H1 (cell line): ENCODE results near the gene TIMM22. TPM values are rescaled to one million over a fixed set of nuclear protein-coding genes. Genes with fewer than 3 reads are reported as not detected.

ENCODE experiments used
- CTCF ChIA-PET: fragments of 300-600 bp; sonication (Branson Sonifier 250); formaldehyde crosslinking; loops from one replicate; lab custom pipeline; 2021; ENCODE audit not compliant: partially characterized antibody; lab: Charles Lee
- POLR2A ChIA-PET: fragments of 300-600 bp; sonication (Branson Sonifier 250); formaldehyde crosslinking; loops from one replicate; lab custom pipeline; 2021; ENCODE audit warnings: inconsistent platforms; ENCODE audit not compliant: partially characterized antibody; lab: Charles Lee
- DNase-seq, 2 experiments: peaks; one replicate each; pipeline versions ENCODE4 v3.0.0 to v3.0.0-alpha.2; 2010 to 2022; ENCODE audit warnings: low spot score in 2 of 2, low read depth in 1 of 2, mixed read lengths in 1 of 2
- FAIRE-seq: peaks from 2 replicates; lab custom pipeline; 2011; peaks lifted over from hg19 to GRCh38; lab: Jason Lieb, UNC
- H2AFZ ChIP-seq: 2 replicates; pipeline ENCODE4 v1.8.1; 2012; ENCODE audit warnings: low read length, inconsistent platforms
- H2AK5ac ChIP-seq: 2 replicates; pipeline ENCODE4 v1.6.1; 2013; ENCODE audit warnings: low read depth, low read length
- H2BK120ac ChIP-seq: replicated peaks from 2 replicates; pipeline ENCODE3; 2013; ENCODE audit warnings: low read depth, low read length, inconsistent platforms
- H2BK12ac ChIP-seq: 2 replicates; pipeline ENCODE4 v1.6.1; 2013; ENCODE audit warnings: low read depth, low read length
- H2BK15ac ChIP-seq: 2 replicates; pipeline ENCODE4 v1.6.1; 2013; ENCODE audit warnings: low read length
- H2BK20ac ChIP-seq: 2 replicates; pipeline ENCODE4 v1.6.1; 2013; ENCODE audit warnings: low read length
- H2BK5ac ChIP-seq: 2 replicates; pipeline ENCODE4 v1.6.1; 2013; ENCODE audit warnings: low read depth, low read length
- H3K14ac ChIP-seq: 2 replicates; pipeline ENCODE4 v1.6.1; 2013; ENCODE audit warnings: inconsistent platforms; ENCODE audit not compliant: insufficient read length
- H3K18ac ChIP-seq: 2 replicates; pipeline ENCODE4 v1.6.1; 2013; ENCODE audit warnings: low read length; ENCODE audit errors: extremely low read depth
- H3K23ac ChIP-seq: 2 replicates; pipeline ENCODE4 v1.6.1; 2013; ENCODE audit warnings: inconsistent platforms; ENCODE audit not compliant: insufficient read length
- H3K23me2 ChIP-seq: 2 replicates; pipeline ENCODE4 v1.6.1; 2013; ENCODE audit warnings: low read depth, low read length
- H3K27ac ChIP-seq: 2 replicates; pipeline ENCODE4 v1.6.1; 2011; ENCODE audit warnings: low read depth, low read length, inconsistent platforms
- H3K27me3 ChIP-seq, 4 experiments: replicated peaks in 1 of 4; 1 replicate in 1 of 4; 2 replicates in 3 of 4; pipeline versions ENCODE4 v1.6.1 to v1.8.1; 2011 to 2013; ENCODE audit warnings: low read length in 3 of 4, mild to moderate bottlenecking in 3 of 4, inconsistent platforms in 2 of 4, mixed read lengths in 2 of 4, moderate library complexity in 1 of 4; ENCODE audit not compliant: control insufficient read depth in 3 of 4, insufficient read depth in 3 of 4; ENCODE audit errors: extremely low read depth in 1 of 4
- H3K36me3 ChIP-seq, 4 experiments: 2 replicates each; pipeline versions ENCODE4 v1.6.1 to v1.8.1; 2011 to 2013; ENCODE audit warnings: mild to moderate bottlenecking in 4 of 4, low read length in 3 of 4, moderate library complexity in 2 of 4, control low read depth in 1 of 4, inconsistent platforms in 1 of 4; ENCODE audit not compliant: insufficient read depth in 4 of 4, control insufficient read depth in 2 of 4
- H3K4ac ChIP-seq: replicated peaks from 2 replicates; pipeline ENCODE3; 2013; ENCODE audit warnings: low read length, low read depth, mixed read lengths, inconsistent platforms; ENCODE audit not compliant: insufficient read length
- H3K4me1 ChIP-seq, 4 experiments: replicated peaks in 1 of 4; 1 replicate in 1 of 4; 2 replicates in 3 of 4; pipeline versions ENCODE4 v1.6.1 to v1.8.1; 2011 to 2013; ENCODE audit warnings: low read length in 3 of 4, inconsistent platforms in 2 of 4, mixed read lengths in 1 of 4; ENCODE audit not compliant: insufficient read depth in 4 of 4, control insufficient read depth in 3 of 4
- H3K4me2 ChIP-seq, 2 experiments: 2 replicates each; pipeline versions ENCODE4 v1.6.1 to v1.8.1; 2011 to 2013; ENCODE audit warnings: low read depth in 2 of 2, low read length in 2 of 2, control low read depth in 1 of 2, inconsistent platforms in 1 of 2, mild to moderate bottlenecking in 1 of 2; ENCODE audit not compliant: insufficient read depth in 1 of 2
- H3K4me3 ChIP-seq, 4 experiments: fragments of 200-600, 300-600 bp in 1 of 4; sonication (generic), shearing (Covaris generic), sonication (Bioruptor Twin) in 1 of 4; 2 replicates each; pipeline versions ENCODE4 v1.5.1 to v1.8.1; 2011 to 2016; ENCODE audit warnings: low read length in 4 of 4, low read depth in 3 of 4, control low read depth in 2 of 4, inconsistent platforms in 2 of 4, mild to moderate bottlenecking in 2 of 4, mixed read lengths in 1 of 4, moderate library complexity in 1 of 4; ENCODE audit not compliant: insufficient read depth in 2 of 4; ENCODE audit errors: extremely low read depth in 1 of 4
- H3K56ac ChIP-seq: replicated peaks from 2 replicates; pipeline ENCODE3; 2013; ENCODE audit warnings: low read depth, mild to moderate bottlenecking, mixed read lengths, low read length, inconsistent platforms; ENCODE audit not compliant: insufficient read length
- H3K79me1 ChIP-seq: 2 replicates; pipeline ENCODE4 v1.6.1; 2013; ENCODE audit warnings: low read depth, low read length, control low read depth
- H3K79me2 ChIP-seq, 2 experiments: 2 replicates each; pipeline versions ENCODE4 v1.6.1 to v1.8.1; 2012 to 2013; ENCODE audit warnings: low read length in 2 of 2, mild to moderate bottlenecking in 2 of 2, inconsistent platforms in 1 of 2; ENCODE audit not compliant: insufficient read depth in 2 of 2, control insufficient read depth in 1 of 2
- H3K9ac ChIP-seq, 4 experiments: replicated peaks in 1 of 4; 1 replicate in 1 of 4; 2 replicates in 3 of 4; pipeline versions ENCODE4 v1.6.1 to v1.8.1; 2011 to 2013; ENCODE audit warnings: low read depth in 3 of 4, low read length in 3 of 4, control low read depth in 2 of 4, mild to moderate bottlenecking in 2 of 4, moderate library complexity in 2 of 4, inconsistent platforms in 1 of 4; ENCODE audit errors: extremely low read depth in 1 of 4
- H3K9me3 ChIP-seq, 2 experiments: 2 replicates each; pipeline versions ENCODE4 v1.6.1 to v1.8.1; 2012 to 2013; ENCODE audit warnings: mild to moderate bottlenecking in 2 of 2, moderate library complexity in 2 of 2, control low read depth in 1 of 2, inconsistent platforms in 1 of 2, low read depth in 1 of 2, low read length in 1 of 2, mixed read lengths in 1 of 2; ENCODE audit not compliant: insufficient read depth in 2 of 2
- H4K20me1 ChIP-seq, 2 experiments: replicated peaks in 1 of 2; 2 replicates each; pipeline versions ENCODE3 to v1.8.1; 2011 to 2013; ENCODE audit warnings: inconsistent platforms in 2 of 2, low read length in 2 of 2, mild to moderate bottlenecking in 1 of 2; ENCODE audit not compliant: insufficient read depth in 2 of 2, control insufficient read depth in 1 of 2
- H4K5ac ChIP-seq: 2 replicates; pipeline ENCODE4 v1.6.1; 2013; ENCODE audit warnings: low read length, low read depth, mixed read lengths, inconsistent platforms; ENCODE audit not compliant: insufficient read length
- H4K8ac ChIP-seq: 2 replicates; pipeline ENCODE4 v1.8.0; 2013; ENCODE audit warnings: mild to moderate bottlenecking, moderate library complexity, low read length, inconsistent platforms; ENCODE audit not compliant: insufficient read depth; ENCODE audit errors: extremely low read depth
- H4K91ac ChIP-seq: replicated peaks from 2 replicates; pipeline ENCODE3; 2013; ENCODE audit warnings: low read length, mixed read lengths, inconsistent platforms; ENCODE audit not compliant: insufficient read length
- ATF2 ChIP-seq: IDR thresholded peaks from 2 replicates; pipeline ENCODE4 v1.6.1; 2012; ENCODE audit warnings: low read length, inconsistent platforms
- BACH1 ChIP-seq: IDR thresholded peaks from 2 replicates; pipeline ENCODE4 v1.6.1; 2012; ENCODE audit warnings: low read length, improper control_type of control experiment
- CREB1 ChIP-seq: IDR thresholded peaks from 2 replicates; pipeline ENCODE4 v1.6.1; 2012; ENCODE audit warnings: inconsistent platforms
- EZH2 ChIP-seq: fragments of 200-600 bp; sonication (generic); IDR thresholded peaks from 2 replicates; pipeline ENCODE4 v1.7.1; 2012; ENCODE audit warnings: low read depth, mild to moderate bottlenecking, moderate library complexity, low read length, inconsistent platforms; ENCODE audit not compliant: severe bottlenecking
- FOSL1 ChIP-seq: IDR thresholded peaks from 2 replicates; pipeline ENCODE4 v1.6.1; 2011; ENCODE audit warnings: mild to moderate bottlenecking, low read depth, low read length, moderate library complexity; ENCODE audit not compliant: insufficient read depth
- GABPA ChIP-seq: IDR thresholded peaks from 2 replicates; pipeline ENCODE4 v1.6.1; 2011; ENCODE audit warnings: mild to moderate bottlenecking, low read length, moderate library complexity, borderline replicate concordance; ENCODE audit not compliant: insufficient read depth
- MAFK ChIP-seq: IDR thresholded peaks from 2 replicates; pipeline ENCODE4 v1.6.1; 2012; ENCODE audit warnings: low read depth, mild to moderate bottlenecking, improper control_type of control experiment, low read length
- POLR2AphosphoS5 ChIP-seq: IDR thresholded peaks from 2 replicates; pipeline ENCODE4 v1.6.1; 2011; ENCODE audit warnings: low read depth, low read length
- RAD21 ChIP-seq, 2 experiments: IDR thresholded peaks in 1 of 2; conservative IDR thresholded peaks in 1 of 2; 2 replicates each; pipeline ENCODE4 v1.6.1; 2011; ENCODE audit warnings: low read depth in 2 of 2, low read length in 2 of 2, improper control_type of control experiment in 1 of 2, inconsistent platforms in 1 of 2, mild to moderate bottlenecking in 1 of 2, moderate library complexity in 1 of 2
- RXRA ChIP-seq: IDR thresholded peaks from 2 replicates; pipeline ENCODE4 v1.6.1; 2011; ENCODE audit warnings: low read depth, mild to moderate bottlenecking, low read length, moderate library complexity; ENCODE audit not compliant: insufficient read depth
- SRF ChIP-seq: IDR thresholded peaks from 2 replicates; pipeline ENCODE4 v1.6.1; 2011; ENCODE audit warnings: mild to moderate bottlenecking, low read depth, low read length, moderate library complexity
- YY1 ChIP-seq: IDR thresholded peaks from 2 replicates; pipeline ENCODE4 v1.6.1; 2011; ENCODE audit warnings: low read depth, mild to moderate bottlenecking, low read length
- WGBS, 2 experiments: shearing (Covaris generic) in 1 of 2; methylation state at CpG; one replicate each; pipeline versions ENCODE4 v1.1.6 to v1.1.7; 2013 to 2015; ENCODE audit warnings: low lambda C conversion rate in 2 of 2, mixed read lengths in 2 of 2, inconsistent platforms in 1 of 2, low coverage in 1 of 2, missing lambda C conversion rate in 1 of 2; ENCODE audit not compliant: insufficient replicate concordance in 2 of 2, insufficient coverage in 1 of 2, insufficient read length in 1 of 2; ENCODE audit errors: extremely low coverage in 1 of 2, missing lambda C conversion rate in 1 of 2; 5-methylcytosine and 5-hydroxymethylcytosine counted together
- polyA plus RNA-seq, 7 experiments: library from polyadenylated mRNA; depleted of rRNA in 3 of 7; stranded (reverse) in 5 of 7; unstranded in 2 of 7; fragments of >200 nt in 5 of 7; fragments of 200-250 nt in 2 of 7; gene quantifications; 1 replicate in 5 of 7; 2 replicates in 1 of 7; 4 replicates in 1 of 7; pipeline versions ENCODE4 v1.2.1 to v1.2.3, GENCODE V29; 2011 to 2013; ENCODE audit warnings: missing spikeins in 2 of 7, mixed read lengths in 2 of 7
- total RNA-seq: library from RNA; stranded (reverse); fragmentation: NEBNext Ultra II Directional; extraction: Animal tissue kit (Norgen Biotek cat#: 25700); gene quantifications from 2 replicates; pipeline ENCODE4 v1.2.1, GENCODE V29; 2021

Gene TIMM22
- total and polyA plus RNA-seq, 2 of the 8 experiments (the other 6 are each of a cell fraction or from before 2014, with no cell fraction given), result 13.8 to 17.4 TPM

- H2BK120ac ChIP-seq, result no peak overlapping the region
- no peaks in the 10 kb centered on the region for H3K79me2 ChIP-seq
- POLR2A ChIA-PET, result interaction anchor here (0.6 kb wide), 2 partner anchors 21 to 145 kb away, joined by 3 to 4 read pairs; no protein-coding TSS in a partner anchor
- CTCF ChIA-PET, result interaction anchor here (1.0 kb wide), 1 partner anchor 23 kb away, joined by 8 read pairs; no protein-coding TSS in a partner anchor
- peak overlapping the region; percentile 51; the same call in 1 of the 2 replicates for H4K8ac ChIP-seq
- H2AK5ac ChIP-seq, result no peak overlapping the region
- H3K4ac ChIP-seq, result no peak overlapping the region
- H2BK12ac ChIP-seq, result no peak overlapping the region
- no peak overlapping the region for H4K5ac ChIP-seq
- no peak overlapping the region for H3K4me2 ChIP-seq
- peaks cover 6 to 17% of the 10 kb centered on the region in 2 experiments for H4K20me1 ChIP-seq
- FAIRE-seq, result no peak
- H3K36me3 ChIP-seq, result no peaks in the 10 kb centered on the region; a peak in 1 of 8 replicates
- no peak overlapping the region for H3K14ac ChIP-seq
- no peaks in the 10 kb centered on the region for H3K79me1 ChIP-seq
- peaks cover 0 to 9% (median 3%) of the 10 kb centered on the region in 4 experiments; a peak in 3 of 7 replicates for H3K4me1 ChIP-seq
- H2BK20ac ChIP-seq, result no peak overlapping the region
- H3K18ac ChIP-seq, result no peak overlapping the region
- H3K23me2 ChIP-seq, result peaks cover 7% of the 10 kb centered on the region; the same call in 1 of the 2 replicates
- H3K27ac ChIP-seq, result no peak overlapping the region
- H3K9me3 ChIP-seq, result no peaks in the 10 kb centered on the region
- H4K91ac ChIP-seq, result no peak overlapping the region
- no peak overlapping the region for H3K56ac ChIP-seq
- peaks cover 0 to 14% (median 7%) of the 10 kb centered on the region in 4 experiments; a peak in 5 of 7 replicates for H3K27me3 ChIP-seq
- H2AFZ ChIP-seq, result no peak overlapping the region
- no peak for DNase-seq
- H3K4me3 ChIP-seq, result no peak overlapping the region
- 81% methylated on average over 11 of the region's 11 CpGs; no CpG with 5 or more reads in 1 of the 2 experiments for WGBS, 2 experiments
- H2BK15ac ChIP-seq, result no peak overlapping the region
- no peak overlapping the region for H3K9ac ChIP-seq
- no peak overlapping the region for H2BK5ac ChIP-seq
- H3K23ac ChIP-seq, result no peak overlapping the region
- no peak for TF ChIP-seq EZH2
- TF ChIP-seq GABPA, result no peak
- TF ChIP-seq POLR2AphosphoS5, result no peak
- no peak for TF ChIP-seq SRF
- no peak for TF ChIP-seq RAD21 (IDR thresholded peaks at IDR 0.05 in 1 of 2, conservative IDR thresholded peaks at IDR 0.05 in 1 of 2; ENCODE audit: low read depth in 2 of 2, low read length in 2 of 2)
- no peak for TF ChIP-seq ATF2
- TF ChIP-seq FOSL1, result no peak
- TF ChIP-seq RXRA, result no peak
- TF ChIP-seq YY1, result no peak
- TF ChIP-seq MAFK, result no peak
- no peak for TF ChIP-seq CREB1
- TF ChIP-seq BACH1, result no peak
These were observed 36.6 kb downstream of the TIMM22 start for GRCh38 chr17:1033503-1033902.
